ENCODE measurements around the gene GRID2.

The GRID2 gene

DNA sequence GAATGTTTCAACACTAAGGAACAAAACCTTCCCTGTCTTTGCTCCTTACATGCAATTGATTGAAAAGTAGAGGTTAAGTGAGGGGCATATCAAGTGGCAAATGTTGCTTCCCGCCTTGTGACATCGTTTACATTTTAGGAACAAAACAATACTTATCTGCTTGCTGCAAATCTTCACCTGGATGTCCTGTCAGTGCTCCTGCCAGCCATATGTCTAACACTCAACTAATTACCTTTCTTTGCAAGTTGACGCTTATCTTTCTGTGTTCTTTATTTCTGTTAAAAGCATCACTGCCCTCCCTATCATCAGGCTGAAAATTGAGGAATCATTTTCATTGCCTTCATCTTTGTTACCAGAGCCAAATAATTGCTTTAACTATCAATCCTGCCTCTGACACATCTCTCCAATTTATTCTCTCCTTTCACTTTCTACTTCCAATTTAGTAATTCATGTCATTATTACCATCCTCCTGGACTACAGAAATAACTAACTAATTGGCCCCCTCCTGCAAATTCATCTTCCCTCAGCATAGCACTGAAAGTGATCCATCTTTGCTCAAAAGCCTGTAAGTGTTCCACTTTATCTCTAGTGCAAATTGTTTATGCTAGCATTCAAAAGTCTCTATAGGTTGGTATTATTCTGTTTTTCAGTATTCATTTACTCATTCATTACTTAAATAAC lies 1226.1 kb downstream of the GRID2 start:
- DNase-seq (ENCODE audit: insufficient read length, low spot score) (no peak), FAIRE-seq (no peak)
- TF ChIP-seq TAF1 (IDR thresholded peaks at IDR 0.05; ENCODE audit: low read depth, low read length) (no peak), SPI1 (IDR thresholded peaks at IDR 0.05; ENCODE audit: low read depth, low read length) (no peak), POLR2AphosphoS5 (IDR thresholded peaks at IDR 0.05; ENCODE audit: low read depth, low read length) (no peak), PAX5 (IDR thresholded peaks at IDR 0.05; ENCODE audit: insufficient read depth, low read length, severe bottlenecking) (no peak), POLR2A (IDR thresholded peaks at IDR 0.05; ENCODE audit: low read depth, low read length) (no peak), POU2F2 (IDR thresholded peaks at IDR 0.05; ENCODE audit: low read depth, low read length) (no peak)

DNA sequence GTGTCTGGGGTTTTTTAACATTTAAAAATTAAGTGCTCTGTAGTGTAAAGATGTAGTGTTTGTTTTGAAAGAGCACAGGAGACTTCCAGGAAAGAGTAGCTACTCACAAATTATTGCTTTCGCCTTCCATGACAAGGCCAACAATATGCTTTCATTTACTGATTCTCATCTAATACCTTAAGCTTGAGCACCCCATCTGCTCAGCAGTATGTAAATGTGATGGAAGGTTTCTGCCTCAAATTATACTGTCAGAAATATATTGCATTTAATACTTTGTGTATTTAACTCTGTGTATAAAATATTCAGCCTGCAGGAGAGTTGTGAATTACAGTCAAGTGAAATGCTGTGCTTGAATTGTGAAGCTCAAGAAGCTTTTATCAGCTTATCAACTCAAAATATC lies 1228.5 kb downstream of the GRID2 start:
- no peak for FAIRE-seq
- no peak for TF ChIP-seq POU2F2 (IDR thresholded peaks at IDR 0.05; ENCODE audit: low read depth, low read length)
- TF ChIP-seq PAX5 (IDR thresholded peaks at IDR 0.05; ENCODE audit: insufficient read depth, low read length, severe bottlenecking), result no peak
- TF ChIP-seq POLR2AphosphoS5 (IDR thresholded peaks at IDR 0.05; ENCODE audit: low read depth, low read length), result no peak
- TF ChIP-seq TAF1 (IDR thresholded peaks at IDR 0.05; ENCODE audit: low read depth, low read length), result no peak
- no peak for TF ChIP-seq POLR2A (IDR thresholded peaks at IDR 0.05; ENCODE audit: low read depth, low read length)
- no peak for TF ChIP-seq SPI1 (IDR thresholded peaks at IDR 0.05; ENCODE audit: low read depth, low read length)
- DNase-seq (ENCODE audit: insufficient read length, low spot score), result no peak

DNA sequence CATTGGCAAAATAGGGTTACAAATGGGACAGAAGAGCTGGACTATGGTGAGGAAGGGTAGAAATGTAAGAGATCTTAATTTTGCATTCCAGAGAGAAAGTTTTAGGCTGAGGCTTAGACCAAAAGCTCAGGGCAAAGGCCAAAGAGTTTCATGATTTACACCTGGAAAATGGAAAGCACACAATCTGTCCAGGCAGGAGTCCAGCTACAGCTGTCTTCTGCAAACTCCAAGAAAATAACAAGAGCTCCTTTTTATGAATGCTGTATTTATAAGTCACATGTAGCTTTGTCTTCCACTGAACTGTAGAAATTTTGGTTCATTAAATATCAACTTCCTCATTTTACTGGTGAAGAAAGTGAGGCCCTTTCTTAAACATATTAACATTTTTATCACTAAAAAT lies 1236.8 kb downstream of the GRID2 start:
- FAIRE-seq (no peak), DNase-seq (ENCODE audit: insufficient read length, low spot score) (no peak)
- TF ChIP-seq SPI1 (IDR thresholded peaks at IDR 0.05; ENCODE audit: low read depth, low read length) (no peak), PAX5 (IDR thresholded peaks at IDR 0.05; ENCODE audit: insufficient read depth, low read length, severe bottlenecking) (no peak), TAF1 (IDR thresholded peaks at IDR 0.05; ENCODE audit: low read depth, low read length) (no peak), POLR2A (IDR thresholded peaks at IDR 0.05; ENCODE audit: low read depth, low read length) (no peak), POU2F2 (IDR thresholded peaks at IDR 0.05; ENCODE audit: low read depth, low read length) (no peak), POLR2AphosphoS5 (IDR thresholded peaks at IDR 0.05; ENCODE audit: low read depth, low read length) (no peak)

DNA sequence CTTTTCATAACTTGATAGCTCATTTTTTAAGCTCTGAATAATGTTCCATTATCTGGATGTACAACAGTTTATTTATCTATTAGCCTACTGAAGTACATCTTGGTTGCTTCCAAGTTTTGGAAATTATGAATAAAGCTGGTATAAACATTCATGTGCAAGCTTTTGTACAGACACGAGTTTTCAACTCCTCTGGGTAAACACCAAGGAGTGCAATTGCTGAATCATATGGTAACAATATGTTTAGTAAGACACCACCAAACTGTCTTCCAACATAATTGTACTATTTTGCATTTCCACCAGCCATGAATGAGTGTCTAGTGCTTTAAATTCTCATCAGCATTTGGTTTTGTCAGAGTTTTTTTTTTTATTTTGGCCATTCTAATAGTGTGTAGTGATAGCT lies 1258.1 kb downstream of the GRID2 start:
- FAIRE-seq, result no peak
- no peak for DNase-seq (ENCODE audit: insufficient read length, low spot score)
- TF ChIP-seq TAF1 (IDR thresholded peaks at IDR 0.05; ENCODE audit: low read depth, low read length) (no peak), POLR2A (IDR thresholded peaks at IDR 0.05; ENCODE audit: low read depth, low read length) (no peak), POU2F2 (IDR thresholded peaks at IDR 0.05; ENCODE audit: low read depth, low read length) (no peak), PAX5 (IDR thresholded peaks at IDR 0.05; ENCODE audit: insufficient read depth, low read length, severe bottlenecking) (no peak), SPI1 (IDR thresholded peaks at IDR 0.05; ENCODE audit: low read depth, low read length) (no peak), POLR2AphosphoS5 (IDR thresholded peaks at IDR 0.05; ENCODE audit: low read depth, low read length) (no peak)

DNA sequence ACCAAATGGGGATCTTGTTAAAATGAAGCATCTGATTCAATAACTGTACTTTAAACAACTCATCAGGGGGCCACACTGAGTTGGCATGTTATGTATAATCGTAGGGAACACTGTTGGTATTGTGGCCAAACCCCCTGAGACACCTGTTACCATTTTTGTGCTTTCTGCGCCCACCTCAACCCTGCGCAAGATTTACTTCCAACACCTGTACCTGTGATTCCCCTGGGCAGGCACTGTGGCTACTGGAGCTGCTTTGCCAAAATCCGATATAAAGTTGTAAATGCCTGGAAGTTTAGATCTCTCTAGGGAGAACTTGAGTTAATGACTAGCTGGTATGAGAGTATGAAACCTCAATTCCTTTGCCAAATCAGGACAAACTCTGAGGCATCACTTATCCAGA lies 1265.0 kb downstream of the GRID2 start:
- DNase-seq (ENCODE audit: insufficient read length, low spot score) (no peak), FAIRE-seq (no peak)
- no peak for TF ChIP-seq POLR2AphosphoS5 (IDR thresholded peaks at IDR 0.05; ENCODE audit: low read depth, low read length)
- no peak for TF ChIP-seq PAX5 (IDR thresholded peaks at IDR 0.05; ENCODE audit: insufficient read depth, low read length, severe bottlenecking)
- TF ChIP-seq POU2F2 (IDR thresholded peaks at IDR 0.05; ENCODE audit: low read depth, low read length), result no peak
- no peak for TF ChIP-seq SPI1 (IDR thresholded peaks at IDR 0.05; ENCODE audit: low read depth, low read length)
- no peak for TF ChIP-seq TAF1 (IDR thresholded peaks at IDR 0.05; ENCODE audit: low read depth, low read length)
- TF ChIP-seq POLR2A (IDR thresholded peaks at IDR 0.05; ENCODE audit: low read depth, low read length), result no peak

DNA sequence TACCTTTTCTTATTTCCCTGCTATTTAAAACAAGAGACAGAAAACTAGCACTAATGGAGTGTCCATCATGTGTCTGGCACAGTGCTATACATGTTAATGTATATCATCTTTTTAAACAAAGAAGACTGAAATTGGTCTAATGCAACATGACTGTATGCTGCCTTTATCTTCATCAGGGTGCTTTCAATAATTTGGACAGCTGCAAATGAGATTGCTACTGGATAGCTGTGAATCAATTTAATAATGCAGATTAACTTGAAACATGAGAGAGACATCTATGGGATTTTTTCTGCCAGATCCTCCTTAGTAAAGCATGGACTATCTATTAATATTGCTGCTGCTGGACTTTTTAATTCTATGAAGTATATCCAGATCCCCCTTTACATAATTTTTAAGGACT lies 1269.5 kb downstream of the GRID2 start:
- no peak for TF ChIP-seq PAX5 (IDR thresholded peaks at IDR 0.05; ENCODE audit: insufficient read depth, low read length, severe bottlenecking)
- no peak for TF ChIP-seq POLR2A (IDR thresholded peaks at IDR 0.05; ENCODE audit: low read depth, low read length)
- no peak for TF ChIP-seq POU2F2 (IDR thresholded peaks at IDR 0.05; ENCODE audit: low read depth, low read length)
- TF ChIP-seq TAF1 (IDR thresholded peaks at IDR 0.05; ENCODE audit: low read depth, low read length), result no peak
- TF ChIP-seq POLR2AphosphoS5 (IDR thresholded peaks at IDR 0.05; ENCODE audit: low read depth, low read length), result no peak
- no peak for TF ChIP-seq SPI1 (IDR thresholded peaks at IDR 0.05; ENCODE audit: low read depth, low read length)
- DNase-seq (ENCODE audit: insufficient read length, low spot score) (no peak), FAIRE-seq (no peak)

DNA sequence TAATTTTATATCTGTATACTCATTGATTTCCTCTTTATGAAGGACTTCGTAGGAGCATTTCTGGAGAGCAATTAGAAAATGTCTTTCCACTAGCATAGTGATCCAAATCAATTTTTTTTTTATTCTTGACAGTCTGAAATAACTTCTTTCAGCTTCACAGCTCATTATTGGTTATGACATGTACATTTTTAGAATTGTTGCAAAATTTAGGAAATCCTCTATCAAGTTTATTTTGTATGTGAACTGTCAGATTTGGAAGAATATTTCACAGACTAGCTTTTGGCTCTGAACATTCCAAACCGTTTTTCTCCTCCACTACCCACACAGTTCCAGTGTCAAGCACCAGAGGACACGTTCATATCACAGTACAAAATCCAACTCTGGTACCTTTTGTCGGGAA lies 1275.2 kb downstream of the GRID2 start:
- TF ChIP-seq PAX5 (IDR thresholded peaks at IDR 0.05; ENCODE audit: insufficient read depth, low read length, severe bottlenecking) (no peak), TAF1 (IDR thresholded peaks at IDR 0.05; ENCODE audit: low read depth, low read length) (no peak), POLR2AphosphoS5 (IDR thresholded peaks at IDR 0.05; ENCODE audit: low read depth, low read length) (no peak), POLR2A (IDR thresholded peaks at IDR 0.05; ENCODE audit: low read depth, low read length) (no peak), POU2F2 (IDR thresholded peaks at IDR 0.05; ENCODE audit: low read depth, low read length) (no peak), SPI1 (IDR thresholded peaks at IDR 0.05; ENCODE audit: low read depth, low read length) (no peak)
- no peak for FAIRE-seq

DNA sequence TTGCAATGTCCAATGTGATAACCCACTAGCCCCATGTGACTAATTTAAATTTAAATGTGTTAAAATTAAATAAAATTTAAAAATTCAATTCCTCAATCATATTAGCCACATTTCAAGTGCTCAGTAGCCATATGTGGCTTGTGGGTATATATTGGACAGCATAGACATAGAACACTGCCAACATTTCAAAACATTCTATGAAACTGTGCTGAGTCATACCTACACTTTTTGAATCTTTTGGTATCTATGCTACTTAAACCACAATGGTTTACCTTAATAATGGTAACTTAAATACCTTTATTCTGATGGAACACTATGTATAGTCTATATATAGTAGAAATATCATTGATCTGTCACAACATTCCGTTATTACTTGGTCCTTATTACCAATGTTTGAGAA lies 1301.4 kb downstream of the GRID2 start:
- FAIRE-seq (no peak), DNase-seq (ENCODE audit: insufficient read length, low spot score) (no peak)
- TF ChIP-seq TAF1 (IDR thresholded peaks at IDR 0.05; ENCODE audit: low read depth, low read length), result no peak
- no peak for TF ChIP-seq POU2F2 (IDR thresholded peaks at IDR 0.05; ENCODE audit: low read depth, low read length)
- TF ChIP-seq SPI1 (IDR thresholded peaks at IDR 0.05; ENCODE audit: low read depth, low read length), result no peak
- TF ChIP-seq PAX5 (IDR thresholded peaks at IDR 0.05; ENCODE audit: insufficient read depth, low read length, severe bottlenecking), result no peak
- no peak for TF ChIP-seq POLR2AphosphoS5 (IDR thresholded peaks at IDR 0.05; ENCODE audit: low read depth, low read length)
- TF ChIP-seq POLR2A (IDR thresholded peaks at IDR 0.05; ENCODE audit: low read depth, low read length), result no peak

More for the DNA sequence above, 1275.2 kb downstream of the GRID2 start:
- no peak for DNase-seq (ENCODE audit: insufficient read length, low spot score)

DNA sequence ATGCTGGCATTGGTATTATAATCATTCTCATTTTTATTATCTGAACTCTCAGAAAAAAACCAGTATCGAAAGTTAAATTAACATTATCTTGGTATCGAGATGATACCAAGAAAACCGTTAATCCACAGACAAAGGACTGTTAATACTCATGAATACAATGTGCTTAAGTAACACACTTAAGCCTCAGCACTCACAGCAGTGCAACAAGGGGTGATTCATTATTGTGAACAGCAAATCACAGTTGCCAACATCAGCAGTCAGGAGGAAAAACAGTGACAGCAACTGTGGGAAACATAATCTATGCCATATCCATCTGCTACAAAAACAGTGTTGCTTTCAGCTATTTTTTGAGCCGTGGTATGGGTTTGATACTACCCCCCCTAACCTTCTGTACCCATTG lies 1313.8 kb downstream of the GRID2 start:
- FAIRE-seq, result no peak
- TF ChIP-seq PAX5 (IDR thresholded peaks at IDR 0.05; ENCODE audit: insufficient read depth, low read length, severe bottlenecking) (no peak), POLR2A (IDR thresholded peaks at IDR 0.05; ENCODE audit: low read depth, low read length) (no peak), SPI1 (IDR thresholded peaks at IDR 0.05; ENCODE audit: low read depth, low read length) (no peak), POLR2AphosphoS5 (IDR thresholded peaks at IDR 0.05; ENCODE audit: low read depth, low read length) (no peak), POU2F2 (IDR thresholded peaks at IDR 0.05; ENCODE audit: low read depth, low read length) (no peak), TAF1 (IDR thresholded peaks at IDR 0.05; ENCODE audit: low read depth, low read length) (no peak)
- DNase-seq (ENCODE audit: insufficient read length, low spot score), result no peak

Data from GM12891 (cell line).